ENCODE results near the gene STX17.

- TF ChIP-seq, protein P1, sequence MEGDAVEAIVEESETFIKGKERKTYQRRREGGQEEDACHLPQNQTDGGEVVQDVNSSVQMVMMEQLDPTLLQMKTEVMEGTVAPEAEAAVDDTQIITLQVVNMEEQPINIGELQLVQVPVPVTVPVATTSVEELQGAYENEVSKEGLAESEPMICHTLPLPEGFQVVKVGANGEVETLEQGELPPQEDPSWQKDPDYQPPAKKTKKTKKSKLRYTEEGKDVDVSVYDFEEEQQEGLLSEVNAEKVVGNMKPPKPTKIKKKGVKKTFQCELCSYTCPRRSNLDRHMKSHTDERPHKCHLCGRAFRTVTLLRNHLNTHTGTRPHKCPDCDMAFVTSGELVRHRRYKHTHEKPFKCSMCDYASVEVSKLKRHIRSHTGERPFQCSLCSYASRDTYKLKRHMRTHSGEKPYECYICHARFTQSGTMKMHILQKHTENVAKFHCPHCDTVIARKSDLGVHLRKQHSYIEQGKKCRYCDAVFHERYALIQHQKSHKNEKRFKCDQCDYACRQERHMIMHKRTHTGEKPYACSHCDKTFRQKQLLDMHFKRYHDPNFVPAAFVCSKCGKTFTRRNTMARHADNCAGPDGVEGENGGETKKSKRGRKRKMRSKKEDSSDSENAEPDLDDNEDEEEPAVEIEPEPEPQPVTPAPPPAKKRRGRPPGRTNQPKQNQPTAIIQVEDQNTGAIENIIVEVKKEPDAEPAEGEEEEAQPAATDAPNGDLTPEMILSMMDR (IDR thresholded peaks at IDR 0.05; ENCODE audit: insufficient read depth, low read length), result no peak
- TF ChIP-seq, protein P2, sequence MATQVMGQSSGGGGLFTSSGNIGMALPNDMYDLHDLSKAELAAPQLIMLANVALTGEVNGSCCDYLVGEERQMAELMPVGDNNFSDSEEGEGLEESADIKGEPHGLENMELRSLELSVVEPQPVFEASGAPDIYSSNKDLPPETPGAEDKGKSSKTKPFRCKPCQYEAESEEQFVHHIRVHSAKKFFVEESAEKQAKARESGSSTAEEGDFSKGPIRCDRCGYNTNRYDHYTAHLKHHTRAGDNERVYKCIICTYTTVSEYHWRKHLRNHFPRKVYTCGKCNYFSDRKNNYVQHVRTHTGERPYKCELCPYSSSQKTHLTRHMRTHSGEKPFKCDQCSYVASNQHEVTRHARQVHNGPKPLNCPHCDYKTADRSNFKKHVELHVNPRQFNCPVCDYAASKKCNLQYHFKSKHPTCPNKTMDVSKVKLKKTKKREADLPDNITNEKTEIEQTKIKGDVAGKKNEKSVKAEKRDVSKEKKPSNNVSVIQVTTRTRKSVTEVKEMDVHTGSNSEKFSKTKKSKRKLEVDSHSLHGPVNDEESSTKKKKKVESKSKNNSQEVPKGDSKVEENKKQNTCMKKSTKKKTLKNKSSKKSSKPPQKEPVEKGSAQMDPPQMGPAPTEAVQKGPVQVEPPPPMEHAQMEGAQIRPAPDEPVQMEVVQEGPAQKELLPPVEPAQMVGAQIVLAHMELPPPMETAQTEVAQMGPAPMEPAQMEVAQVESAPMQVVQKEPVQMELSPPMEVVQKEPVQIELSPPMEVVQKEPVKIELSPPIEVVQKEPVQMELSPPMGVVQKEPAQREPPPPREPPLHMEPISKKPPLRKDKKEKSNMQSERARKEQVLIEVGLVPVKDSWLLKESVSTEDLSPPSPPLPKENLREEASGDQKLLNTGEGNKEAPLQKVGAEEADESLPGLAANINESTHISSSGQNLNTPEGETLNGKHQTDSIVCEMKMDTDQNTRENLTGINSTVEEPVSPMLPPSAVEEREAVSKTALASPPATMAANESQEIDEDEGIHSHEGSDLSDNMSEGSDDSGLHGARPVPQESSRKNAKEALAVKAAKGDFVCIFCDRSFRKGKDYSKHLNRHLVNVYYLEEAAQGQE (IDR thresholded peaks at IDR 0.05; ENCODE audit: insufficient replicate concordance, low read depth), result no peak
- no peak for TF ChIP-seq GABPA (IDR thresholded peaks at IDR 0.05; ENCODE audit: low read depth)
Measured at GRCh38 chr9:99922711-99923030, 16.2 kb downstream of the STX17 start.
